HCT116 (cell line): Measurements from ENCODE around the gene DNASE1L3. TPM values are rescaled to one million over a fixed set of nuclear protein-coding genes. Genes with fewer than 3 reads are reported as not detected.
"Not testable (repeated sequence)": the region's sequence is repeated elsewhere in the genome, so short reads cannot be mapped to it uniquely, and the experiment has no call there.

Experiments
- ATAC-seq: fragments of 200-7000 bp; cut with Tn5 transposase; 2 replicates; pipeline ENCODE4 v1.9.1; 2020; ENCODE audit warnings: mild to moderate bottlenecking, moderate library complexity
- BruUV-seq: library from RNA; stranded (reverse); fragments of 400-500 nt; replicated peaks from 2 replicates; lab custom pipeline; 2021; lab: Mats Ljungman, UMichigan
- CTCF ChIA-PET: fragments of 300-600 bp; sonication (Branson Sonifier 250); formaldehyde crosslinking; loops from one replicate; lab custom pipeline; 2021; ENCODE audit warnings: antibody characterized with exemption; lab: Charles Lee
- POLR2A ChIA-PET: fragments of 300-600, 350-600 bp; sonication (Branson Sonifier 250); formaldehyde crosslinking; loops from one replicate; lab custom pipeline; 2021; ENCODE audit warnings: antibody characterized with exemption; lab: Charles Lee
- RAD21 ChIA-PET, 2 experiments: fragments of 300-600 bp; sonication (Branson Sonifier 250); formaldehyde crosslinking; loops; one replicate each; lab custom pipeline; 2023; ENCODE audit warnings: low total read pairs in 2 of 2; ENCODE audit not compliant: uncharacterized antibody in 2 of 2, unreplicated experiment in 2 of 2, low non-redundant PET in 1 of 2; lab: Charles Lee
- DNase-seq: peaks from one replicate; pipeline ENCODE4 v3.0.0-alpha.2; 2010; ENCODE audit warnings: low read depth, low spot score
- H2AFZ ChIP-seq: fragments of 200-600 bp; shearing (Covaris generic), sonication (generic); 2 replicates; pipeline ENCODE4 v1.6.1; 2017; ENCODE audit warnings: low read depth, mixed run types, mixed read lengths, antibody characterized with exemption, low read length; ENCODE audit not compliant: poor library complexity, severe bottlenecking
- H3K27ac ChIP-seq: 2 replicates; pipeline ENCODE4 v1.5.1; 2012; ENCODE audit warnings: low read depth, low read length
- H3K27me3 ChIP-seq: fragments of 200-600 bp; sonication (generic); 2 replicates; pipeline ENCODE4 v1.6.1; 2016; ENCODE audit warnings: mixed run types, low read length, mixed read lengths; ENCODE audit not compliant: insufficient read depth
- H3K36me3 ChIP-seq, 2 experiments: fragments of 200-500 bp in 1 of 2; fragments of 200-600 bp in 1 of 2; sonication (Bioruptor generic) in 1 of 2; sonication (generic) in 1 of 2; 2 replicates each; pipeline versions ENCODE4 v1.5.1 to v1.6.1; 2014 to 2016; ENCODE audit warnings: low read length in 2 of 2, inconsistent platforms in 1 of 2, mixed read lengths in 1 of 2, mixed run types in 1 of 2; ENCODE audit not compliant: insufficient read depth in 2 of 2, control insufficient read depth in 1 of 2
- H3K4me1 ChIP-seq, 2 experiments: fragments of 200-600 bp in 1 of 2; sonication (generic) in 1 of 2; 2 replicates each; pipeline versions ENCODE4 v1.5.1 to v1.6.1; 2012 to 2017; ENCODE audit warnings: low read length in 2 of 2, inconsistent platforms in 1 of 2, mild to moderate bottlenecking in 1 of 2, mixed read lengths in 1 of 2, mixed run types in 1 of 2, moderate library complexity in 1 of 2; ENCODE audit not compliant: insufficient read depth in 2 of 2, control insufficient read depth in 1 of 2
- H3K4me2 ChIP-seq: fragments of 200-600 bp; sonication (generic); 2 replicates; pipeline ENCODE4 v1.6.1; 2017; ENCODE audit warnings: mixed run types, low read length, mixed read lengths
- H3K4me3 ChIP-seq, 2 experiments: fragments of 200-600 bp in 1 of 2; sonication (generic) in 1 of 2; replicated peaks in 1 of 2; 2 replicates each; pipeline ENCODE4 v1.5.1; 2011 to 2016; ENCODE audit warnings: low read length in 2 of 2, control low read depth in 1 of 2, low read depth in 1 of 2, mild to moderate bottlenecking in 1 of 2, mixed read lengths in 1 of 2, mixed run types in 1 of 2
- H3K79me2 ChIP-seq: fragments of 200-600 bp; sonication (generic); 2 replicates; pipeline ENCODE4 v1.6.1; 2017; ENCODE audit warnings: mild to moderate bottlenecking, mixed run types, low read length, moderate library complexity, mixed read lengths; ENCODE audit not compliant: insufficient read depth
- H3K9ac ChIP-seq: fragments of 200-600 bp; sonication (generic); 2 replicates; pipeline ENCODE4 v1.6.1; 2016; ENCODE audit warnings: low read length, mixed read lengths
- H3K9me2 ChIP-seq: fragments of 200-600 bp; sonication (generic), shearing (Covaris generic); 2 replicates; pipeline ENCODE4 v1.6.1; 2017; ENCODE audit warnings: mixed run types, mild to moderate bottlenecking, moderate library complexity; ENCODE audit not compliant: insufficient read depth
- H3K9me3 ChIP-seq, 2 experiments: fragments of 200-500 bp in 1 of 2; fragments of 200-600 bp in 1 of 2; sonication (Bioruptor generic) in 1 of 2; sonication (generic) in 1 of 2; 2 replicates each; pipeline ENCODE4 v1.6.1; 2014 to 2017; ENCODE audit warnings: low read length in 2 of 2, mixed read lengths in 2 of 2, inconsistent platforms in 1 of 2, low read depth in 1 of 2, mild to moderate bottlenecking in 1 of 2, mixed run types in 1 of 2, moderate library complexity in 1 of 2; ENCODE audit not compliant: control insufficient read depth in 1 of 2, insufficient read depth in 1 of 2
- H4K20me1 ChIP-seq: fragments of 200-600 bp; sonication (generic), shearing (Covaris generic); 2 replicates; pipeline ENCODE4 v1.6.1; 2017; ENCODE audit warnings: mixed run types, mild to moderate bottlenecking, moderate library complexity; ENCODE audit not compliant: insufficient read depth
- EZH2 ChIP-seq: fragments of 200-600 bp; sonication (generic); IDR thresholded peaks from 2 replicates; pipeline ENCODE4 v1.6.1; 2017; ENCODE audit warnings: antibody characterized with exemption, mixed run types
- EZH2phosphoT487 ChIP-seq: fragments of 200-600 bp; IDR thresholded peaks from 2 replicates; pipeline ENCODE4 v1.6.1; 2018; ENCODE audit warnings: antibody characterized with exemption, borderline replicate concordance
- JUND ChIP-seq: IDR thresholded peaks from 2 replicates; pipeline ENCODE4 v1.6.1; 2012
- intact Hi-C: fragments of 100-400 bp; cut with micrococcal nuclease; formaldehyde crosslinking; loops from 2 replicates; pipeline ENCODE4 v1.10.0; 2022
- total RNA-seq: library from RNA; stranded (reverse); gene quantifications from one replicate; pipeline ENCODE4 v1.2.1, GENCODE V29; 2021; ENCODE audit not compliant: unreplicated experiment

Gene DNASE1L3
- total RNA-seq, 1 experiment from 2014 or later, result not detected

DNA sequence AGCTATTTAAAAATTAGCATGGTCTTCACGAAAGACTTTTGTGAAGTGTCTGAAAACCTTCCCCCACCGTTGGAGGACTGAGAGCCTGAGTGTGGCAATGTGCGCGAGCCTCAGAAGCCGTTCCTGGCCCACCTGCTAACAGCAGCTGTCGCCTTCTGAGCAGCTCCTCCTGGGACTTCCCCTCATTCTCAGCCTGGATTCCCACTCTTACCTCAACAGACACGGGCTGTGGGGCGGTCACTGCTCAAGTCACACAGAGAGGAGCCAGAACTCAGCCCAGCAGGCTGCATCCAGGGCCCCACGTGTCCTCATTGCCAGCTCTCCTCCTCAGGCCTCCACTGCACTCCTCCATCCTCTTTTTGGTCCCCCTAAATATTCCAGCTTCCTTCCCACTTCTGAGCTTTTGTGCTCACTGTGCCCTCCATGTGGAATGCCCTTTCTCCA is 7.8 kb downstream of the DNASE1L3 start:
- H3K36me3 ChIP-seq, result no peaks in the 10 kb centered on the region
- no peak overlapping the region for H3K27ac ChIP-seq
- no peak overlapping the region for H3K4me3 ChIP-seq
- RAD21 ChIA-PET, result no interaction called here
- H3K9ac ChIP-seq, result no peak overlapping the region
- CTCF ChIA-PET, result interaction anchor here (1.2 to 1.6 kb wide), 2 partner anchors 14 to 15 kb away, joined by 5 to 9 read pairs; no protein-coding TSS in a partner anchor
- no TSS peak for BruUV-seq
- no peaks in the 10 kb centered on the region for H3K27me3 ChIP-seq
- H3K4me1 ChIP-seq, result peaks cover 0 to 13% of the 10 kb centered on the region in 2 experiments; a peak in 2 of 4 replicates
- H4K20me1 ChIP-seq, result no peaks in the 10 kb centered on the region
- H2AFZ ChIP-seq, result no peak overlapping the region
- no peaks in the 10 kb centered on the region for H3K9me2 ChIP-seq
- no peaks in the 10 kb centered on the region for H3K79me2 ChIP-seq
- no peak for ATAC-seq
- H3K4me2 ChIP-seq, result no peak overlapping the region
- no peak for DNase-seq
- TF ChIP-seq EZH2phosphoT487, result no peak
- intact Hi-C loops, result no loop called here
- no peaks in the 10 kb centered on the region for H3K9me3 ChIP-seq
- POLR2A ChIA-PET, result no interaction called here

GRCh38 chr3:58201451-58201850 is 9.3 kb downstream of the DNASE1L3 start:
- H3K9me2 ChIP-seq, H3K9ac ChIP-seq, H2AFZ ChIP-seq, H3K27me3 ChIP-seq, H3K27ac ChIP-seq, RAD21 ChIA-PET, H4K20me1 ChIP-seq, H3K4me3 ChIP-seq, H3K79me2 ChIP-seq, intact Hi-C loops, H3K4me2 ChIP-seq, H3K9me3 ChIP-seq, ATAC-seq, BruUV-seq, H3K4me1 ChIP-seq, DNase-seq, H3K36me3 ChIP-seq, POLR2A ChIA-PET: not testable (repeated sequence)
- CTCF ChIA-PET, result interaction anchor here (1.4 kb wide), 1 partner anchor 16 kb away, joined by 7 read pairs; no protein-coding TSS in a partner anchor

GRCh38 chr3:58200846-58201355 is 9.9 kb downstream of the DNASE1L3 start:
- intact Hi-C loops, result no loop called here
- RAD21 ChIA-PET, result no interaction called here
- H3K4me3 ChIP-seq, result no peak overlapping the region

More at GRCh38 chr3:58200846-58201355, 9.9 kb downstream of the DNASE1L3 start:
- Histone ChIP-seq H2AFZ (no peak overlapping the region), H3K4me1 (no peaks in the 10 kb centered on the region), H3K79me2 (no peaks in the 10 kb centered on the region), H4K20me1 (no peaks in the 10 kb centered on the region), H3K4me2 (no peak overlapping the region), H3K9me3 (no peaks in the 10 kb centered on the region), H3K27me3 (no peaks in the 10 kb centered on the region), H3K36me3 (no peaks in the 10 kb centered on the region), H3K27ac (no peak overlapping the region), H3K9me2 (no peaks in the 10 kb centered on the region), H3K9ac (no peak overlapping the region)
- BruUV-seq, result no TSS peak
- POLR2A ChIA-PET, result no interaction called here
- ATAC-seq, result no peak
- TF ChIP-seq EZH2, result no peak
- no peak for TF ChIP-seq JUND
- CTCF ChIA-PET, result interaction anchor here (1.4 kb wide), 1 partner anchor 16 kb away, joined by 7 read pairs; no protein-coding TSS in a partner anchor
- no peak for DNase-seq
